IMR-90 (cell line): Measurements from ENCODE around the gene PNKD. TPM values are rescaled to one million over a fixed set of nuclear protein-coding genes. Genes with fewer than 3 reads are reported as not detected.
A peak's percentile ranks its signal among the peaks of the same experiment; 100 is the strongest.

Experiments
- ATAC-seq: fragments of 200-7000 bp; cut with Tn5 transposase; 2 replicates; pipeline ENCODE4 v1.9.1; 2020; ENCODE audit warnings: low read depth, mild to moderate bottlenecking, moderate library complexity
- BruUV-seq: library from RNA; stranded (reverse); fragments of 400-500 nt; replicated peaks from 2 replicates; lab custom pipeline; 2021; lab: Mats Ljungman, UMichigan
- CTCF ChIA-PET: fragments of 300-600 bp; formaldehyde crosslinking; extraction: SDS; loops from one replicate; lab custom pipeline; 2021; ENCODE audit warnings: antibody characterized with exemption; lab: Yijun Ruan, JAX
- POLR2A ChIA-PET: fragments of 300-600 bp; sonication (Branson Sonifier 250); formaldehyde crosslinking; loops from one replicate; lab custom pipeline; 2022; ENCODE audit warnings: antibody characterized with exemption; ENCODE audit not compliant: unreplicated experiment; lab: Charles Lee
- DNase-seq: peaks from one replicate; pipeline ENCODE4 v3.0.0; 2013
- H2AFZ ChIP-seq: replicated peaks from 2 replicates; pipeline ENCODE3; 2013; ENCODE audit warnings: low read length, mild to moderate bottlenecking; ENCODE audit not compliant: poor library complexity
- H2AK5ac ChIP-seq: 2 replicates; pipeline ENCODE4 v1.6.1; 2013; ENCODE audit warnings: low read depth, low read length, inconsistent platforms
- H2AK9ac ChIP-seq: replicated peaks from 2 replicates; pipeline ENCODE3; 2013; ENCODE audit warnings: mild to moderate bottlenecking, low read depth, low read length, moderate library complexity; ENCODE audit not compliant: poor library complexity
- H2BK120ac ChIP-seq: 2 replicates; pipeline ENCODE4 v1.6.1; 2013; ENCODE audit warnings: low read depth, low read length, inconsistent platforms
- H2BK15ac ChIP-seq: 3 replicates; pipeline ENCODE4 v1.6.1; 2013; ENCODE audit warnings: low read depth, low read length, inconsistent platforms
- H2BK20ac ChIP-seq: 2 replicates; pipeline ENCODE4 v1.6.1; 2013; ENCODE audit warnings: low read depth, mild to moderate bottlenecking, inconsistent platforms, low read length, moderate library complexity
- H2BK5ac ChIP-seq: 2 replicates; pipeline ENCODE4 v1.6.1; 2013; ENCODE audit warnings: mild to moderate bottlenecking, low read depth, low read length, inconsistent platforms; ENCODE audit not compliant: poor library complexity, severe bottlenecking
- H3K14ac ChIP-seq: replicated peaks from 2 replicates; pipeline ENCODE4 v1.6.1; 2013; ENCODE audit warnings: low read depth, low read length, inconsistent platforms
- H3K18ac ChIP-seq: 2 replicates; pipeline ENCODE4 v1.6.1; 2013; ENCODE audit warnings: low read depth, low read length, control low read depth
- H3K23ac ChIP-seq: 2 replicates; pipeline ENCODE4 v1.6.1; 2013; ENCODE audit warnings: low read depth, low read length, inconsistent platforms
- H3K27ac ChIP-seq: 2 replicates; pipeline ENCODE4 v1.5.1; 2013; ENCODE audit warnings: mild to moderate bottlenecking, control low read depth, low read length; ENCODE audit not compliant: insufficient read depth
- H3K27me3 ChIP-seq: 2 replicates; pipeline ENCODE4 v1.6.1; 2013; ENCODE audit warnings: low read length; ENCODE audit not compliant: control insufficient read depth, insufficient read depth
- H3K36me3 ChIP-seq: 2 replicates; pipeline ENCODE4 v1.6.1; 2013; ENCODE audit warnings: low read length, mixed read lengths; ENCODE audit not compliant: control insufficient read depth, insufficient read depth
- H3K4ac ChIP-seq: 2 replicates; pipeline ENCODE4 v1.6.1; 2013; ENCODE audit warnings: low read depth, low read length, inconsistent platforms
- H3K4me1 ChIP-seq: 2 replicates; pipeline ENCODE4 v1.6.1; 2013; ENCODE audit warnings: low read length, mixed read lengths; ENCODE audit not compliant: control insufficient read depth, insufficient read depth
- H3K4me2 ChIP-seq: 2 replicates; pipeline ENCODE4 v1.6.1; 2013; ENCODE audit warnings: low read depth, mild to moderate bottlenecking, control low read depth, low read length, moderate library complexity
- H3K4me3 ChIP-seq: 2 replicates; pipeline ENCODE4 v1.5.1; 2013; ENCODE audit warnings: low read depth, mild to moderate bottlenecking, control low read depth, low read length, moderate library complexity; ENCODE audit not compliant: insufficient read depth
- H3K56ac ChIP-seq: 2 replicates; pipeline ENCODE4 v1.6.1; 2013; ENCODE audit warnings: low read length, inconsistent platforms; ENCODE audit not compliant: insufficient read depth; ENCODE audit errors: extremely low read depth
- H3K79me1 ChIP-seq, 2 experiments: 2 replicates each; pipeline ENCODE4 v1.6.1; 2013; ENCODE audit warnings: low read length in 2 of 2, inconsistent platforms in 1 of 2, low read depth in 1 of 2
- H3K9ac ChIP-seq: 2 replicates; pipeline ENCODE4 v1.6.1; 2013; ENCODE audit warnings: low read depth, low read length, control low read depth
- H3K9me1 ChIP-seq: 2 replicates; pipeline ENCODE4 v1.6.1; 2013; ENCODE audit warnings: low read length, inconsistent platforms; ENCODE audit not compliant: insufficient read depth
- H3K9me3 ChIP-seq: 2 replicates; pipeline ENCODE4 v1.6.1; 2013; ENCODE audit warnings: low read length; ENCODE audit not compliant: control insufficient read depth, insufficient read depth
- H4K20me1 ChIP-seq: 2 replicates; pipeline ENCODE4 v1.6.1; 2013; ENCODE audit warnings: low read length, inconsistent platforms; ENCODE audit not compliant: insufficient read depth
- H4K5ac ChIP-seq: 2 replicates; pipeline ENCODE4 v1.6.1; 2013; ENCODE audit warnings: mild to moderate bottlenecking, low read depth, low read length, control low read depth
- H4K8ac ChIP-seq, 2 experiments: 2 replicates each; pipeline ENCODE4 v1.6.1; 2013; ENCODE audit warnings: low read depth in 2 of 2, low read length in 2 of 2, control low read depth in 1 of 2, inconsistent platforms in 1 of 2
- H4K91ac ChIP-seq: 2 replicates; pipeline ENCODE4 v1.6.1; 2013; ENCODE audit warnings: low read depth, low read length, inconsistent platforms; ENCODE audit not compliant: insufficient read depth
- CEBPB ChIP-seq: IDR thresholded peaks from 2 replicates; pipeline ENCODE4 v1.6.1; 2012; ENCODE audit warnings: low read depth, low read length, improper control_type of control experiment
- SMC3 ChIP-seq: fragments of 150-350 bp; IDR thresholded peaks from 2 replicates; pipeline ENCODE4 v1.6.1; 2016; ENCODE audit warnings: low read depth, mild to moderate bottlenecking, antibody characterized with exemption, low read length, moderate library complexity
- WGBS, 2 experiments: methylation state at CpG; one replicate each; pipeline versions ENCODE4 v1.1.5 to v1.1.7; 2013; ENCODE audit warnings: missing lambda C conversion rate in 2 of 2; ENCODE audit not compliant: insufficient read length in 1 of 2; ENCODE audit errors: extremely low coverage in 2 of 2; 5-methylcytosine and 5-hydroxymethylcytosine counted together
- dilution Hi-C: fragments of 300-500 bp; cut with HindIII; formaldehyde crosslinking; loops from one replicate; pipeline ENCODE4 v1.14.3; 2018; ENCODE audit warnings: low sequenced_read_pairs; ENCODE audit not compliant: unreplicated experiment
- in situ Hi-C: fragments of 300-500 bp; cut with MboI; formaldehyde crosslinking; loops from 3 replicates; pipeline ENCODE4 v1.14.3; 2019; ENCODE audit warnings: low sequenced_read_pairs, inconsistent platforms, mixed read lengths
- intact Hi-C: fragments of 100-400 bp; cut with micrococcal nuclease; formaldehyde crosslinking; loops from 2 replicates; pipeline ENCODE4 v1.10.0; 2022
- polyA plus RNA-seq, 3 experiments: library from polyadenylated mRNA; depleted of rRNA; stranded (reverse); fragments of >200 nt; gene quantifications; 2 replicates each; pipeline ENCODE4 v1.2.3, GENCODE V29; 2012; ENCODE audit warnings: low replicate concordance in 1 of 3
- total RNA-seq: library from RNA; depleted of rRNA; stranded (reverse); fragments of >200 nt; gene quantifications from 2 replicates; pipeline ENCODE4 v1.2.3, GENCODE V29; 2012
- TF ChIP-seq, protein P1 (sequence below): conservative IDR thresholded peaks from 2 replicates; pipeline ENCODE4 v1.5.1; 2012; ENCODE audit warnings: mild to moderate bottlenecking, low read depth, low read length, improper control_type of control experiment

The PNKD gene
- total and polyA plus RNA-seq, 2 of the 4 experiments (the other 2 are of a cell fraction) = 19.2 to 68.5 TPM

DNA sequence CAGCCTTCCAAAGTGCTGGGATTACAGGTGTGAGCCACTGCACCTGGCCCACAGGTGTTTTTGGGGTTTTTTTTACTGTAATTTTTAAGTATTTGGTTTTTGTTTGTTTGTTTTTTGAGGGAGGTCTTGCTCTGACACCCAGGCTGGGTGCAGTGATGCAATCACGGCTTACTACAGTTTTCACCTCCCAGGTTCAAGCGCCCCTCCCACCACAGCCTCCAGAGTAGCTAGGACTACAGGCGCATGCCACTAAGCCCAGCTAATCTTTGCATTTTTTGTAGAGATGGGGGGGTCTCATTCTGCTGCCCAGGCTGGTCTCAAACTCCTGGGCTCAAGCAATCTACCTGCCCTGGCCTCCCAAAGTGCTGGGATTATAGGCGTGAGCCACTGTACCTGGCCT lies 104.5 kb downstream of the PNKD start:
- dilution Hi-C loops (no loop called here), in situ Hi-C loops (no loop called here), intact Hi-C loops (no loop called here)
- Histone ChIP-seq H3K4me3 (no peak overlapping the region), H3K4me1 (peaks cover 5% of the 10 kb centered on the region), H3K23ac (no peak overlapping the region), H2AK5ac (no peak overlapping the region), H2BK5ac (no peak overlapping the region), H3K14ac (no peak overlapping the region), H3K9me1 (no peaks in the 10 kb centered on the region), H2AFZ (no peak overlapping the region), H3K27ac (no peak overlapping the region), H3K18ac (no peak overlapping the region), H4K5ac (no peak overlapping the region), H2BK20ac (no peak overlapping the region), H2AK9ac (no peak overlapping the region), H4K20me1 (no peaks in the 10 kb centered on the region), H4K8ac (no peak overlapping the region), H2BK15ac (no peak overlapping the region), H4K91ac (no peak overlapping the region), H3K56ac (no peak overlapping the region), H3K79me1 (no peaks in the 10 kb centered on the region), H3K9ac (no peak overlapping the region), H3K9me3 (no peaks in the 10 kb centered on the region), H3K4ac (no peak overlapping the region), H3K36me3 (no peaks in the 10 kb centered on the region), H3K4me2 (no peak overlapping the region), H3K27me3 (peaks cover 11% of the 10 kb centered on the region), H2BK120ac (no peak overlapping the region)
- TF ChIP-seq SMC3 = no peak
- TF ChIP-seq CEBPB = 0 out of 2 replicates have a peak, but pooled peaks have one; percentile 20
- TF ChIP-seq, protein P1, sequence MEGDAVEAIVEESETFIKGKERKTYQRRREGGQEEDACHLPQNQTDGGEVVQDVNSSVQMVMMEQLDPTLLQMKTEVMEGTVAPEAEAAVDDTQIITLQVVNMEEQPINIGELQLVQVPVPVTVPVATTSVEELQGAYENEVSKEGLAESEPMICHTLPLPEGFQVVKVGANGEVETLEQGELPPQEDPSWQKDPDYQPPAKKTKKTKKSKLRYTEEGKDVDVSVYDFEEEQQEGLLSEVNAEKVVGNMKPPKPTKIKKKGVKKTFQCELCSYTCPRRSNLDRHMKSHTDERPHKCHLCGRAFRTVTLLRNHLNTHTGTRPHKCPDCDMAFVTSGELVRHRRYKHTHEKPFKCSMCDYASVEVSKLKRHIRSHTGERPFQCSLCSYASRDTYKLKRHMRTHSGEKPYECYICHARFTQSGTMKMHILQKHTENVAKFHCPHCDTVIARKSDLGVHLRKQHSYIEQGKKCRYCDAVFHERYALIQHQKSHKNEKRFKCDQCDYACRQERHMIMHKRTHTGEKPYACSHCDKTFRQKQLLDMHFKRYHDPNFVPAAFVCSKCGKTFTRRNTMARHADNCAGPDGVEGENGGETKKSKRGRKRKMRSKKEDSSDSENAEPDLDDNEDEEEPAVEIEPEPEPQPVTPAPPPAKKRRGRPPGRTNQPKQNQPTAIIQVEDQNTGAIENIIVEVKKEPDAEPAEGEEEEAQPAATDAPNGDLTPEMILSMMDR = no peak
- BruUV-seq = no TSS peak
- ATAC-seq (no peak), DNase-seq (no peak)
- ChIA-PET POLR2A (no interaction called here), CTCF (no interaction called here)
- 60% methylated on average over 1 of the region's 4 CpGs; no CpG with 5 or more reads in 1 of the 2 experiments for WGBS, 2 experiments
